Tongue (tissue), 2 donors: Measurements from ENCODE around the gene SV2C. TPM values are rescaled to one million over a fixed set of nuclear protein-coding genes. Genes with fewer than 3 reads are reported as not detected.
A peak's percentile ranks its signal among the peaks of the same experiment; 100 is the strongest.

ENCODE experiments used
- DNase-seq: peaks from one replicate; pipeline ENCODE4 v3.0.0-alpha.2; 2015
- total RNA-seq: library from RNA; depleted of rRNA; stranded (reverse); fragments of >200 nt; gene quantifications from one replicate; pipeline ENCODE4 v1.2.3, GENCODE V29; 2014

SV2C gene
- total RNA-seq, 1 donor from 2014 or later: 0.31 TPM

DNA sequence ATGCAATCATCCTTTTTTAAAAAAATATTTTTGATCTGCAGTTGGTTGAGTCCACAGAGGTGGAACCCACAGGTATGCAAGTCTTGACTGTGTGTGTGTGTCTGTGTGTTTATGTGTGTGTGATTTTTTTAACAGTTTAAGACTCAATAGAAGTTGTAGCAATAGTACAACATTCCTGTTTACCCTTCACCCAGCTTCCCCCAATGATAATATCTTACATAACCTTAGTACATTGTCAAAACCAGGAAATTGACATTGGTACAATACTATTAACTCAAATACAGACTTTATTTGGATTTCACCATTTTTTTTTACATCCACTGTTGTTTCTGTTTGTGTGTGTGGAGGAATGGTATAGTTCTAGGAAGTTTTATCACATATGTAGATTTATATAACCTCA is 81.8 kb downstream of the SV2C start:
- DNase-seq: no peak

DNA sequence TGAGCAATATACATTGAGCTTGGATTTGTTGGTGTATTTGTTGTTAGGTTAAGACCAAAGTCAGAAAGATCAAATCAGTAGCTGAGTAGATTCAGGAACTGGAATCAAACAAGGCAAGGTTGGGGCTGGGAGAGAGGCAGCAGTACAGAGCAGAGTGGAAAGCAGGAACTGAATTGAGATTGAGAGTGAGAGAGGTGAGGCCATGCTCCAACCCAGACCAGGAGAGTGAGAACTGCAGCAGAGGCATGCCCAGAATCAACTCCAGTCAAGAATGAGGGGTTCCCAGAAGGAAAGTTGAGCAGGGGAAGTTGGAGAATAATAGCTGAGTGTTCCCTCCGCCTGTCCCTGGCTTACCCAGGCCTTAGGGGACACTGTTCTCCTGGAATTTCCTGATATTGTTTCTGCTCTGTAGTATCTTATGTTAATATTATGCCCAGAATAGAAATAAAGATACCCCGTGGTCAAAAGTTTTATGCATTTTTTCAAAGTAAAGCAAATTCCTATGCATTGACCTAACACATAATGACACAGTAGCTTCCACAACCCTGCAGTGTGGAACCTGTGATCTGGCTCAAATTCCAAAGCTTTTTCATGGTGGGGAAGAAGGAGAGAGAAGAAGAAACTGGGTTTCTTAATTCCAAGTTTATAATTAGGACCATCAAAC is 82.7 kb downstream of the SV2C start:
- no peak for DNase-seq

DNA sequence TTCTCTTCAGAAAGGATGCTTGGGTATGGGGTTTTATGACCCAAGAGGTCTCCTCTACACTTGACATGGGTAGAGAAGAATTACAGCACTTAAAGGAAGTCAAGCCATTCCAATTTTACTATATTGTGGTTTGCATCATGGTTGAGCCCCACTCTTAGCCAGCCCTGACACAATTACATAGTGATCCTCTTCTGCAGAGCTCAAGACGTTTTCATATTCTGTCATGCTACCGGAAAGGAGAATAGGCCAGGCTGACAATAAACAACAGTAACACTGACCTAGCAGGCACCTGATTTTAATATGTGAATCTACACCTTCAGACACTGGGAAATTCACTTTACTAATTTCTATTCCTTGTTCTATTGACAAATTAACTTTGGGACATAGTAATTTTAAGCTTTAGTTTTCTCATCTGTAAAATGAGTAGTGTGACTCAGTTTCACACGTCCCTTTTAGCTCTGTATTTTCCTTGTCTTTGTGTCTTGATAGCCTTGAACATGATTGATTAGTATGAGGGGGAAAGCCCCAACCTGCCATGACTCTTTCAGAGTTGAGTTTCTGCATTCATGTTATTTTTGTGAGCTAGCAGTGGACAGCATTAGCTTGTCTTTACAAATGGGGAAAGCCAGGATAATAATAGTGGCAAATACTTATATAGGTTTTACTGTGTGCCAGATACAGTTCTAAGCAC is 83.8 kb downstream of the SV2C start:
- no peak for DNase-seq

DNA sequence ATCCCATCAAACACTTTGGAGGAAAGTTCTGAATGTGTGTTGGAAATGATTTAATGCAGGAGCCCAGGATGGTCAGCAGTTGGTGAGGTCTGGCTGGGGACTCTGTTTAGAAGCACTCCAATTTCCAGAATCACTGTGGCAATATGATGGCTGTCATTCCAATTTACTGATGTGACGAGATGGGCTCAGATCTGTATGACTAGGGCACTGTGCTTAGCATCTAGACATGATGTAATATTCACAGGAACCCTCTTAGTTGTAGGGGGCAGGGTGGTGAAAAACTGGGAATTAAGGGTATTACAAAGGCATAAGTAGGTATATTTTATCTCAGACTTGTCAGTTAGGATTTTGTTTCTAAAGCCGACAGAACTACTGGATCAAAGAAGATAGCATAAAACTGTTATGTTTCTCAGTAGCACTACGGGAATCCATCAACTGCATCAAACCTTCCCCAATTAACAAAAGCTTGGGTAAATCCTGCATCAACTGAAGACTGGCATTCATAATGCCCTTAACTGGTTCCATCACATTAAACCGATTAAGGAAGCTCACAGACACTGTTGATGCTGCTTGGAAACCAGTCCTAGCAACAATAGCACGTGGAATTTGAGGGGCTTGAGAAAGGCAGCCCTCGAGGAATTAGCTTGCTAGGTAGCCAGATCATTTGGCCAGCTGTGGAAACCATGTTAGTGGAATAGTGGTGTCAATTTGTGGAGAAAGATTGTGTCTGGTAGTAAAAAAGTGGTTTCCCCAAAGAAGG is 86.1 kb downstream of the SV2C start:
- no peak for DNase-seq

DNA sequence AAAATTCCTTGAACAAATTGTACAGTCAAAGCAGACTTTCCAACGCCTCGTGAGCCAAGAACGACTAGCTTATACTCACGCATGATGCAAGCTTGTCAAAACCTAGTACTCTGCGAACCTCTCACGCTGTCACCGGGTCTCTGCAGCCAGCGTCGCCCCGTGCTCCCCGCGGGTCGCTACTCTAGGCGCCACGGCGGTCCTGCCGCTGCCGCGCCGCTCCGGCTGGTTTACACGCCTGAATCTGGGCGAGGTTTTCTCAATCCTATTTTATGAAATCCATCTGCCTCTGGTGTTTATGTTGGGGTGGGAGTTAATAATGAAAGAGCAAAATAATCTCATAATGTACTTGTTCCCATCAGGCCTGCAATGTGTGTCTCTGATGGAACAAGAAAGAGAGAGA is 90.9 kb downstream of the SV2C start:
- no peak for DNase-seq

DNA sequence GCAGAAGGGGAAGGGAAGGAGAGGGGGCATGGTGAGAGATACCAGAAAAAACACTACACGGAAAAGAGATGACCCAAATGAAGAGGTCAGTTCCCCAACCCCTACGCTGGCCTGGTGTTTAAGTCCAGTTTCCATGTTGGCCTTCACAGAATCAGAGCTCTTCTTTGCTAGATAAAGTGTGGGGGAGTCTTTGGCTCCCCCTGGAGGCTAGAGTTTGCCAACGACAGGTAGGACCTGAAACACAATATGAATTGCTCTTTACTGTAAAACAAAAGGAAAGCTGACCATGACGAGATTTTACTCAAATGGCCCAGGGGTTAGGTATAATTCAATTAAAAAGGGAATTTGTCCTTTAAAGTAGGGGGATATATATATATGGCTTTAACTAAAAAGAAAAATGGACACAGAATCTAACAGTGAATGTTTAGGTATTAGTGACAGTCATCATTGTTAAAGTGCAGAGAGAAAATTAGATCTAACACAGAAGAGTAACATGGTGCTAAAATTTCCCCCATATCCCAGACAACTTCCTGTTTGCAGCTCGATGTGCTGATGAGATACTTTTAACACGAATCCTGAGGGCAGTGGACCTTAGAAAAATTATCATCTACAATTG is 92.0 kb downstream of the SV2C start:
- peak; percentile 66 for DNase-seq

DNA sequence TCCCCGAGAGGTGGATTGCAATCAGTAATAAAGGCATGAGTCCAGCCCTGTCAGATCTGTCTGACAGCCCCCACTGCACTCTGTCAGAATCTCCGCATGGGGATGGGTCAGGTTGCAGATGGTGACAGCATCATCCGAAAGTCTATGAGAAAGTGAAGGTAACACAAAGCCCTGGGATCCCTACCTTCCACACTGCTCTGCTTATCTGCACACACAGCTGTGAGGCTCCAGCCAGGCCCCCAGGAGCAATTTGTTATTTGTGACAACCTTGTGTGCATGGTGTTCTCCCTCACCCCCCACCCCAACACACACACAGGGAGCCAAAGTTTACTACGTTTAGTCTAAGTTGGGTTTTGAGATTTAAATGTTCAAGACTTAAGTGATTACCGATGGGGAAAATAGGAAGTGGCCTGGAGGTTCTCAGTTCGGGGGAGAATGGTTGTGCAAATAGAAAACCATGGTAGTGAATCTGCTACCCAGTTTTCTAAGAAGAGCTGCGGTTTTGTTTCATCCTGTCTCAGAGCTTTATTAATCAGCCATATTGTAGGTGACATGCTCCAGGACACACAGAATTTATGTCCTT is 92.7 kb downstream of the SV2C start:
- DNase-seq: peak; percentile 17

DNA sequence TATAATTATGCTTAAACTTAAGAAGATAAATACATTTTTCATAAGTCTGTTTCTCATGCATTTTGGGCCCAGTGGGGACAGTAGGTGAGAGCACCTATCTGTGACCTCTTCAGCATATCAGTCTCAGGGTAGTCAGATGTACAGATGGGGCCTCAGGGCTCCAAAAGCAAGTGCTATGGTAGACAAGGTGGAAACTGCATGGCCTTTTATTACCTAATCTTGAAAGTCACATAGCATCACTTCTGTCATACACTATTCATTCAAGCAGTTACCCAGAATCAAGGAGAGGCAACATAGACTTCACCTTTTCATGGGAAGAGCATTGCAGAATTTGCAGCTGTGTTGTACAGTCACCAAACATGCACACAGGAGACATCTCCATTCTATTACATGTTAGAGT is 94.8 kb downstream of the SV2C start:
- no peak for DNase-seq

DNA sequence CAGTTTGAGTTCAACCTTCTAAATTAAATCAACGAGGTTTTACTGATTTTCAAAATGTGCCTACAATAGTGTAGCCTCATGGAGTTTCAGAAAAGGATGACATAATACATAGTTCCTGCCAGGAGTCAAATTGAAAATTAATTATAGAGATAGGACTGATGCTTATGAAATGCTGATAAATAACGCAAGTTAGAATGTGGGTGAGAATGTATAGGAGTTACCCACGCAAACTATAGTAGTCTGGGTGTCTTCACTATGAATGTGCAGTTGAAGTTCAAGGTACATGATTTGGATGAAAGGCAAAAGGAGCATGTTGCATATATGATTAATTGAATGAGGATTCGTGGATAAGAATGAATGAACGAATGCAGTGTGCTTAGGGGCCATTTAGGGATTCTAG is 95.7 kb downstream of the SV2C start:
- no peak for DNase-seq

DNA sequence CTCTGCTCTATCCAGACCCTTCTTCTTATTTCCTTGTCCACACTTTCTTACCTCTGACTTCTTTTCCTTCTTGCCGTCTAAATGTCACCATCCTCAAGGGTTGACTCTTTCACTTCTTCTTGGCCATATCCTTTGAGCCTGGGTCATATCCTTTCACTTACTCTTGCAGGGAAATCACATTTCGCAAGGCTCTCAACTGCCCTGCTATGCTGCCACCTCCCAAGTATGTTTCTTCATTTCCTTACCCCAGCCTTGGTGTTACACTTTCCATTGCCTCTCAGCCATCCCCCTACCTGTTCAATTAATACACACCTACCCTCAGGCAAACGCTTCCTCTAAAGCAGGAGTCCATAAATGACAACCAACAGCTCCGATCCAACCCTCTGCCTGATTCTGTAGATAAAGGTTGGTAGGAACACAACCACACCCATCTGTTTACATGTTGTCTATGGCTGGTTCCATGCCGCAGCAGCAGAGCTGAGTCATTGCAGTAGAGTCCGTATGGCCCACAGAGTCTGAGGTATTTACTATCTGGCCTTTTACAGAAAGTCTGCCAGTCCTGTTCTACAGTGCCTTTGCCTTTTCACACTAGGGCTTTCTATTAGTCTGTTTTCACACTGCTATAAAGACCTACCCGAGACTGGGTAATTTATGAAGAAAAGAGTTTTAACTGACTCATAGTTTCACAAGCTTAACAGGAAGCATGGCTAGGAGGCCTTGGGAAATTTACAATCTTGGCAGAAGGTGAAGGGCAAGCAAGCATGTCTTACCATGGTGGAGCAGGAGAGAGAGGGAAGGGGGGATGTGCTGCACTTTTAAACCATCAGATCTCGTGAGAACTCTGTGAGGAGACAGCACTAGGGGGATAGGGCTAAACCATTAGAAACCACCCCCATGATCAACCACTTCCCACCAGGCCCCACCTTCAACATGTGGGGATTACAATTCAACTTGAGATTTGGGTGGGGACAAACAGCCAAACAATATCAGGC is 97.9 kb downstream of the SV2C start:
- DNase-seq: no peak

DNA sequence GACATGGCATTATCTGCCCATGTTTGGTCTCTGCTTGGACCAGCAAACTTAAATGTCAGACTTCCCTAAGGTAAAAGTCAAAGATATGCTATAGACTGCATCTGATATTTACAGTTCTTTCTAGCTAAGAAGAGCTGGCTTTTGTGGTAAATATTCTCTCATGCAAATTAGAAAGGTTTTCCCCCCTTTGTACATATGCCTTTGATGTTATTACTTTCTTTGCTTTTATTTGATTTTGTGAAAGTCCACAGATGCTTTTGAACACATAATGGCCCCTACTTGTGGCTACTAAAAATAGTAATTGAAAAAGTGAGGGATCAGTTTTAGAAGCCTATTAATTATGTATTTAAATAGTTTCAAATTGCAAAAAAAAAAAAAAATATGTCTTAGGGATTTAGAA is 104.2 kb downstream of the SV2C start:
- DNase-seq: no peak

DNA sequence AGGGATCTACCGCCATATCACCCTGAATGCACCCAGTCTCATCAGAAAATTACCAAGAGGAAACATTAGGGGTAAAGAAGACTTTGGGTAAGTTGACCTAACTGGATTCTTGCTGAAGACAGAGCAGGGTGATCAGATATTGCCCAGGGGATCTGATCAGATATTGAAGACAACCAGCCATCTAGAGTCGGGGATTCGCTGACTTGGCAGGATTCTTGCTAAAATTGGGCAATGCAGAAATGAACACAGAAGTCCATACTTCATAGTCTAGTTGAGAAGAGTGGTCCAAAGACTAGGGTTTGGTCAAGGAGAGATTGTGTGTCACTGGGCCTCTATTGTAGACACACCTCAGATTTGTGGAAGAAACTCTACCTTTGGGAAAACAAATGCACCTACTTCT is 107.2 kb downstream of the SV2C start:
- no peak for DNase-seq

DNA sequence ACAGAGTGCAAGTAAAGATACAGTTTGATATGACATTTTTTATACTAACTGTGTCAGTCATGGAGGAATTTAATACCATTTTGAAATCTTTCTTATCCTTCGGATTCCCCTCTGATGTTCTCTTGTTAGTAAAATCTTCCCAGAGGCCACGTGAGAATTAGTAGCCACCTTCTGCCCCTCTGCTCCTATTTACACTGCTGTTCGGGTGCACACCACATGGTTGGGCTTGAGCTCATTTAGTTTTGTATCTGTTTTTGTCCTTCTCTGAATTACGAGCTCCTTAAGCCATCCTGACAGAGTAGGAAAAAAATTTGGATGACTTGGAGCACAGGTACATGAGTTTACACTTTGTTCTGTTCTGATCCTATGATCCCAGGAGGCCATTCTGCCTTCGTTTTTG is 109.7 kb downstream of the SV2C start:
- no peak for DNase-seq

DNA sequence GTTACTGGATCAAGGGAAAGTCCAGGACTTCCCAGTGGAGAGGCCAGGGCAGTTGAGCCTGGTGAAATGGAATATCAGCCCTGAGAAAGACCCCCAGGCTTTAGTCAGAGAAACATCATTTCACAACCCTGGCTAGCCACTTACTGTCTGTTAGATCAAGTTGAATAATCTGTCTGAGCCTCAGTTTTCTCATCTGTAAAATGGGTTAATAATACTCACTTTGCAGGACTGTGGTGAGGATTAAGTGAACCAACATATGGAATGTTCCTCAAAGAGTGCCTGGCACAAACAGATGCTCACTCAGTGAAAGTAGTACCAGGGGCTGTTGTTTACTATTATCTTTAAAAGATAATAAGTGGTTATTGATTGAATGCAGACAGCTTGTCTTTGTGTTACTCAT is 110.5 kb downstream of the SV2C start:
- no peak for DNase-seq

DNA sequence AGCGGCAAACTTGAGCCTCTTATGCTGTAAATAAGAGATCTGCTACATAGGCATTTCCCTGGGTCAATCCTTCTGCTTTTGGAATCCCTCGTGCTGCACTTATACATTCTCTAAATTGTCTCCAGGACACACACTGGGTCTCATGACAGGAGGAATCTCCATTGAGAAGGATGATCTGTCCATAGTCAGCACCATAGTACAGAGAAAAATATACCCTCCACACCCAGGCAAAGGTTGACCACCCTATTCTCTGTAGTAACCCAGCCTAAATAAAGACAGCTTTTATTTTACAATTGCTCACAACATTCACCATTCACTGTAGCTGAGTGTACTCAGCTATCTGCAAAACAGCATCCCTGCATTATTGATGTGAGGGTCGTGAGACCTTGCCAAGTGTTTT is 111.2 kb downstream of the SV2C start:
- DNase-seq: no peak

DNA sequence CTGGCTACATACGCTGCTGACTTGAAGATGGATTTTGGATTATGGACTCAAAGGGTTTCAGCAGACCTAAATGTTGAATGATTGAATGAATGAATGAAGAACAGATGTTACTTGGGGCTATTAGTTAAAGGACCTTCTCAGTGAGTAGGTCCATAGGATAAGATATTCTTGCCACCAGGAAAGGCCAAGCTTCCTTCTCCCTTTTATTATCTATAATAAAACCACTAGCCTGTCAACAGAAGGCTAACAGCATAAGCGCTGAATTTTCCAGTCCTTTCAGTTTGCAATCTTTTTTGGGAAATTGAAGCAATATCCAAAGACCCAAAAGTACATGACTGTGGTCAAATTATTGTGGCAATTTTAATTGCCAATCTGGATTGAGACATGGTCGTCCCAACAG is 113.3 kb downstream of the SV2C start:
- DNase-seq: no peak

DNA sequence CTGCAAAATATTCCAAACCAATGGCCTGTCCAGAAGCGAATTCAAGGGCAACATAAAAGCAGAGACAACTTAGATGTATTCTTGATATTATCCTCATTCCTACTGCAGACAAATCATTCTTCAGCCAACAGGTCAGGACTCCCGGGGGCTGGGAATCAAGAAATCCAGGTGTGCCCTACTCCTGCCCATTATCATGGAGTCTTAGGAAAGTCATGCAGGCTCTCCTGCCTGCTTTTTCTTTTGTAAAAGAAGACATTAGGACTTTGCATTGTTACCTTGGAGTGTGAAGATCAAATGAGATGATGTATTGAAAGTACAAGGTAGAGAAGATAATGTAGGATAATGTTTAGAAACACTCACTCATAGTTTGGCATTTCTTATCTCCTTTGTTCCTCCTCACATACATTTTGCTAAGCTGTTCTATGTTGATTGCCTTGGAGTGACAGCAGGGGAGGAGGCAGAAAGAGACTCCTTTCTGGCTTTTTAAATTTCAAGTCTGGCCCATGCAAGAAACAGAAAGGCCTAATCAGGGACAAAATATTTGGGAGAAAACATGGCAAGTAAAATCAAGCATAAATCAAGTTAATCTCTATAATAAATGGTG is 113.8 kb downstream of the SV2C start:
- DNase-seq: no peak

DNA sequence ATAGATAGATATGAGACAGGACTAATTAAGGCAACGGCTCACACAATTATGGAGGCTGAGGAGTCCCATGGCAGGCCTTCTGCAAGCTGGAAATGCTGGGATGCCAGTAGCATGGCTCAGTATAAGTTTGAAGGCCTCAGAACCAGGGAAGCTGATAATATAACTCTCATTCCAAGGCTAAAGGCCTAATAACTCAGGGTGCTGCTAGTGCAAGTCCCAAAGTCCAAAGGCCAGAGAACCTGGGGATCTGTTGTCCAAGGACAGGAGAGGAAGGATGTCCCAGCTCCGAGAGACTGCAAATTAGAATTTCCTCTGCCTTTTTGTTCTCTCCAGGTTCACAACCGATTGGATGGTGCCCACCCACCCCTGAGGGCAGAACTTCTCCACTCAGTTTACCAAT is 114.5 kb downstream of the SV2C start:
- DNase-seq: no peak

DNA sequence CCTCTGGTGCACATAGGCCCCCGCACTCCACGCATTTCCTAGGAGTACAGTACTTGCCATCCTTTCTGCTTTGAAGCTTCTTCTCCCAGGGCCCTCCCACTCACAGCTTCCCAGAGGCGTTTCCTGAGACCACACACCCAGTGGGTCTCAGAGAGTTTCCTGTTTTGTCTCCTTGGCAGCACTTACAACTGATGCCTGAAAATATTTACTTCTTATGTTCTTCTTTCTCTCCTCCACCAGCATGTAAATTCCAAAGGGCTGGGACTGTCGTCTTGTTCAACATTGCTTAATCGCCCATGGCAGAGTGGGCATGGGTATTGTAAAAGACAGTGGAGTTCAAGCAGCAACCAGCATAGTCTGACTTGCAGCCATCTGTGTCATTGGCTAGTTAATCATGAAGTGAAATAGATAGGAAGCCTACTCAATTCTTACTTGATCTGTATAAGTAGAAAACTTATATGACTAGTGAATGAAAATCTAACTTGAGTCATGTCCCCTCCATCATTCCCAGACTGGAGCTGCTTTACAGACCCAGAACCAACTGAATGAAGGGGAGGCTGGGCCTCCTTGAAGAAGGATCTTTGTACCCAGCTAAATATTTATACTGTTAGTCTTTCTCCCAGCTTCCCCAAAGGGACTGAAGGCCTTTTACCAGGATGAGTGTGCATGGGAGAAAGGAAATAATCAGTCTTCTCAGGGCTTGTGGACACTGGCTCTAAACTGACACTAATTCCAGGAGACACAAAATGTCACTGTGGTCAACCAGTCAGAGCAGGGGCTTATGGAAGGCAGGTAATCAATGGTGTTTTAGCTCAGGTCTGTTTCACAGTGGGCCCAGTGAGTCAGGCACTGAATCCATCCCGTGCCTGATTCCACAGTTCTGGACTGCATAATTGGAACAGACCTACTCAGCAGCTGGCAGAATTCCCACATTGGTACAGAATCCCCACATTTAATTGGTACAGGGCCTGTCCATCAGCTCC is 116.4 kb downstream of the SV2C start:
- DNase-seq: peak; percentile 7

DNA sequence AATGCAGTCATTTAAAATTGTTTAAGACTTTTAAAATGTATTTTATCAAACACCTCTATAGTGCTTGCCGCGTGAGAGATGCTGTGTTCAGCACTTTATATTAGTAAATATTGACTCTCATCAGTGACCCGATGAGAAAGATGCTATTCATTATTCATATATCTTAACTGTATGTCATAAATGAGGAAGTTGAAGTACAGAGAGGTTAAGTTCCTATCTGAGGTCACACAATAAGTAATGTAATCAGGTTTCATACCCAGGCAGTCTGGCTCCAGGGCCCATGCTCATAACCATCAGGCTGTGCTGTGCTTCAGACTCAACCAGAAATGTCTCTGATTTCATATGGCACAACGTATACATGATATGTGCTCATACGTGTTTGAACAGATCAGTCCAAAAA is 119.0 kb downstream of the SV2C start:
- no peak for DNase-seq
